T-helper 22 cell (primary cell): ENCODE measurements around the gene PAX7.

ENCODE experiments used
- DNase-seq: peaks from one replicate; pipeline ENCODE4 v3.0.0-alpha.2; 2020; ENCODE audit warnings: low read depth

Gene PAX7

GRCh38 chr1:18618546-18619466, 11.8 kb upstream of the PAX7 start:
- no peak for DNase-seq

DNA sequence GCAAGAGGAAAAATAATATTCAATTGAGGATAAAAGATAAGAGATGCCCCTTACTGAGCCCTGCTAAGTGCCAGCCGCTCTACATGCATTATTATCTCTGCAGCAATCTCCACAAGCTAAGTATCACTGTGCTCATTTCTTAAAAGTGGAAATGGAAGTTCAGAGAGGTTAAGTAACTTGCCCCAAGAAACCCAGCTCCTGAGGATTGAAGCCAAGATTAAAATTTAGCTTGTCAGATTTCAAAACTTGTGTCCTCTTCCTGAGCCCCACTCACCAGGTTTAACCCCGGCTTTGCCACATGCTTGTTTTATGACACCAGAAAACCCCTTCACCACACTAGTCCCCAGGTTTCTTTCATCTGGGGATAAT, 11.2 kb upstream of the PAX7 start:
- DNase-seq, result no peak

GRCh38 chr1:18628511-18628910, 2.1 kb upstream of the PAX7 start:
- no peak for DNase-seq

- DNase-seq, result no peak
Measured at GRCh38 chr1:18629659-18630510, 761 bp upstream of the PAX7 start.

DNA sequence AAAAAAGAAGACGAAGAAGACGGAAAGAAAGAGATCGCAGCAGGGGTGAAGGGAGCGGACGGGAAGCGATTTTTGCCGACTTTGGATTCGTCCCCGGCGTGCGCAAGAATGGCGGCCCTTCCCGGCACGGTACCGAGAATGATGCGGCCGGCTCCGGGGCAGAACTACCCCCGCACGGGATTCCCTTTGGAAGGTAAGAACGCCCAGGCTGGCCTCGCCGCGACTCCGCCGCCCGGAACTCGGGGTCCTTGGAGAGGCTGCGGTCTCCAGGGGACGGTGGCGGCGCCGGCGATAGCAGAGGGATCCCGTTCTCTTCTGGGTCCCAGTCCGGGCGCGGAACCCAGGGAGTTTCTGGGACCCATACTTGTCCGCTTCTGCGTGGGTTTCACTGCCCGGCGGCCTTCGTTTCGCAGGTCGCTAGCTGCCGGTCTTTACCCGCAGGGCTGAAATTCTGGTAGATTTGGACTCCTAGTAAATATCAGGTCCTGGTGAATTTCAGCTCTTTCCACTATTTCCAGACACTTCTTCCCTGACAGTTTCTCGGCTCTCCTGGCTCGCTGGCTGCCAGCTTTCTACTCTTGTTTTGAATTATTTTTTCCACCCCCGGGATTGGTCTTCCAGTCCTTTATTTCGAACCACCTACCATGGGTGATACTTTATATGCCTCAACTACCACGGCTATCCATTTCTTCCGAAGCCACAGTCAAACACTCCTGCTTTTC, 1.0 kb downstream of the PAX7 start:
- no peak for DNase-seq

DNA sequence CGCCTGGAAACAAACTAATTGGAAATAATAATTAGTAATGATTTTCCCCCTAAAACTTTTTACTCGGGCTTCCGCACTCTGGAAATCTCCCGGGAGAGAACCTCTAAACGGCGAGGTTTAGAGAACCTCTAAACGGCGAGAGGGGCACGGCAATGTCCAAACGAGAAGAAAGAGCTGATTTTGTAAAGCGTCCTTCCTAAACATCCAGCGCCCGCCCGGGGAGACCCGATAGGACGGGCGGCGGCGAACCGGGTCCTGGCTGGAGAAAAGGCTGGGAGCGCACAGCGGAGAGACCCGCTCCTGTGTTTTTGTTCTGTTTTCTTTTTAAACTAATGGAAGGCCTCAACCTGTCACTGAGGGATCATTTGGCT, 1.6 kb downstream of the PAX7 start:
- DNase-seq, result no peak

GRCh38 chr1:18632783-18633421, 2.3 kb downstream of the PAX7 start:
- DNase-seq, result no peak

GRCh38 chr1:18633422-18634155, 2.9 kb downstream of the PAX7 start:
- DNase-seq, result no peak

GRCh38 chr1:18634276-18634675, 3.6 kb downstream of the PAX7 start:
- no peak for DNase-seq

DNA sequence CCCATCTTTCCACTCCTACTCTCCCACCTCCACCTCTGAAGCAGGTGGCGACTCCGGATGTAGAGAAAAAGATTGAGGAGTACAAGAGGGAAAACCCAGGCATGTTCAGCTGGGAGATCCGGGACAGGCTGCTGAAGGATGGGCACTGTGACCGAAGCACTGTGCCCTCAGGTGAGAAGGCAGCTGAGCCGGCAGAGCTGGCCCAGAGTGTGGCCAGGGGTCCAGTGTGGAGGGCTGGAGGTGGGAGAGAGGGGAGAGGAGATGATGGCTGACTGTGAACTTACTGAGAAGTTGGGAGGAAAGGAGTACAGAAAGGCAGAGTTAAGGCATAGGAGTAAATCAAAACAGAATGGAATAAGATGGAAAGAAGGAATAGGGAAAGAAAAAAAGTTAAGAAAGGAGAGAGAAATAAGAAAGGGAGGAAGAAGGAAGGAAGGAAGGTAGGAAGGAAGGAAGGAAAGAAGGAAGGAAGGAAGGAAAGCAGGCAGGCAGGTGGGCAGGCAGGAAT, 4.5 kb downstream of the PAX7 start:
- no peak for DNase-seq

DNA sequence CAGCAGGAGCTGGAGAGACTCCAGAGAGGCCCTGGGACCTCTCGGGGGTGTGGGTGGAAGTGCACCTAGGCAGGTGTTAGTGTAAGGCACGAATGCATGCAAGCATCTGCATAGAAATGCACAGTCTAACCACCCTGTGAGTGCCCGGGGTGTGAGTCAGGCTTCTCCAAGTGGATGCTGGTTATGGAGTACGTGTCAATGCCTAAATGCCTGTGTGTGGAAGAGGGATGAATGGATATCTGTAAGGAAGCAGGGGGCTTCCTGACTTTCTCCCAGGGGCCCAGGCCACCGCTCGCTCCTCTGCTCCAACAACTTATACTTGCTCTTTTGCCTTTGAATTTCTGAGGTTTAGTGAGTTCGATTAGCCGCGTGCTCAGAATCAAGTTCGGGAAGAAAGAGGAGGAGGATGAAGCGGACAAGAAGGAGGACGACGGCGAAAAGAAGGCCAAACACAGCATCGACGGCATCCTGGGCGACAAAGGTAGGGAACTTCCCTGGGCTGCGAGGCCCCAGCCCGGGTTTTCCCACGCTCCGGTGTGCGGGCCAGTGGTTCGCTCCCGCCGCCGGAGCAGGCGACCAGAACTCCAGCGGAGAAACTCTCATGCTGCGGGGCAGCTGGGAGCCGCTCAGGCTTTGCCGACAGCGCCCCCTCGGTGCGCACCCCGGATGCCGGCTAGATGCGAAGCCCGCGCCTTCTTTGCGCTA, 5.4 kb downstream of the PAX7 start:
- DNase-seq, result no peak

- no peak for DNase-seq
Measured at GRCh38 chr1:18636596-18637508, 6.2 kb downstream of the PAX7 start.

DNA sequence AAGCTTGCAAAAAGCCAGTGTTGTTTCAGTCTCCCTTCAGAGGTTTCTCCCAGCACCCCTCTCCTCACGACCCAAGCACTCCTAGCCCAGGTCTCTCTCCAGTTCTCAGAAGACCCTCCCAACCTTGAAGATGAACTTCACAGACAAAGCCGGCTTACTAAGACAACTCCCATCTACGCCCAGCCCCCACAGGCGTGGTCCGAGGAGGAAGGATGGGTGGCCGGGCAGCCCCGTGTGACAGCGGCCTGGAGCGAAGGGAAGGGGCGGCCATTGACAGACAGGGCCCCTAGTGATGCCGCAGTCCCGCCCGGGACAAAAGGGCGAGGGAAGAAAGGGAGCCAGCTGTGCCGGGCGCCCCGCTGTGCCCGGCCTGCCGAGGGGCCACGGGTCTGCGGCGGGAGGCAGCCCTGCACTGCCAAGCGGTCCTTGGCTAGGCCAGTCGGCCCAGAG, 6.9 kb downstream of the PAX7 start:
- no peak for DNase-seq

DNA sequence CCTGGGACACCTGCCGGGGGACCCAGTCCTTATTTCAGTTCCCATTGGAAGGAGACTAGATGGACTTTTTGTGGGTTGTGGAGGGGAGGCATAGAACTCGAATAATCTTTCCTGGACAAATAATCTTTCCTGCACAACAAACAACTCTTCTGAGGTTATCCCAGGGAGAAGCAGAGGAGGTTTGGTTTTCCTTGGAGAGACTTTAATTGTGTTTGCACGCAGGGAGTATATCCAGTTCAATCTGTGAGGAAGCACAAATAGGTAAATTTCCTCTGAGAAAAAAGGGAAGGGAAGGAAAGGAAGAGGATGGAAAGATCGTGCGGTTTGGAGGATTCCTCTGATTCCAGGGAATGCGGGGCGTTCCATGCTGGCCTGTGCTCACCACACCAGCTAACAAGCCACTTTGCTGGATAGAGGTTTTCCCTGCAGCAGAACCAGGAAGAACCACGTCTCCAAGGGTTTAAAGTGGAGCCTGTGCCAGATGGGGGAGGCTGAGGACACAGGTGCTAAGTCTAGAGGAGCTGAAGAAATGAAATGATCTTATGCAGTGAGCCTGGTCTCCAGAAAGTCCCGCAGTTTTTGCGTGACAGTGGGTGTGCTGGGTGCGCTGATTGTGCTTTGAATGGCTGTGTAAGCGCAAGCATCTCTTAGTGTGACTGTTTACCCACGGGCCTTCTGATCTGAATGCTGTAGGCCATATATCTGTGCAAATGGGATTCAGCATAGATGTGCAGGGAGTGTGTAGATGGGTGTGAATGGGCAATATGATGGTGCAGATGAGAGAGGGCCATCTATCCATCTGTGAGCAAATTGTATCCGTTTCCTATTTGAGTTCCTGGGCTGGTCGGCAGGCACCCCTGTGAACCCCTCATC, 7.6 kb downstream of the PAX7 start:
- DNase-seq, result no peak

- DNase-seq, result no peak
Measured at GRCh38 chr1:18638835-18639364, 8.3 kb downstream of the PAX7 start.

DNA sequence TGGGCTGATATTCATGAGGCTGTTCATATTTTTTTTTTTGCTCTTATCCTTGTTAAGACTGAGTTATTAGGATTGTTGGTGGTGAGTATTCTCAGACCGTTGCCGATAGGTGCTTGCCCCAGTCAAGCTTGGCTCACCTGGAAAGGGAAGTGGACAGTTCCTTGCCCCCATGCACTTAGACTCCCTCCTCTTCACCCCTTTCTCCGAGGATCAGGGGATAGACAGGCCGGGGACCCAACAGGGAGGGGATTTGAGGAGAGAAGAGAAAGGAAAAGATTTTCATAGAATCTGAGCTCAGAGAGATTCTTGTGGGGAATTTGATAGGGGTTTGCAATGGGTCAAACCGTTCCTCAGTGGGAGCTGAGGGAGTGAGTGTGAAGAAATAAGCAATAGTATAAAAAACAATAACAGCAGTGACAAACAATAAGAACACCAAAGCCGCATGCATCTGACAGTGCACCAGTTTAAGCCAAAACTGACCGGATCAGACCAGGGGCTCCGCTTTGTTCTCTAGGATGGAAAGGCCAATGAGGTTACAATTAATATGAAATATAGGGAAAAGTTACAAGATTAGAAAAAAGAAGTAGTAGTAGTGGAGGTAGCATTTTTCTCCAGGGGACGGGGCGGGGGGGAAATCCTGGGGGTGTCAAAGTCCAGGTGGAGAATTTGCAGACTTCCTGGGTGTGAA, 8.9 kb downstream of the PAX7 start:
- DNase-seq, result no peak

GRCh38 chr1:18640228-18641004, 9.8 kb downstream of the PAX7 start:
- no peak for DNase-seq
